ENCODE measurements around the gene CYTH2.

DNA sequence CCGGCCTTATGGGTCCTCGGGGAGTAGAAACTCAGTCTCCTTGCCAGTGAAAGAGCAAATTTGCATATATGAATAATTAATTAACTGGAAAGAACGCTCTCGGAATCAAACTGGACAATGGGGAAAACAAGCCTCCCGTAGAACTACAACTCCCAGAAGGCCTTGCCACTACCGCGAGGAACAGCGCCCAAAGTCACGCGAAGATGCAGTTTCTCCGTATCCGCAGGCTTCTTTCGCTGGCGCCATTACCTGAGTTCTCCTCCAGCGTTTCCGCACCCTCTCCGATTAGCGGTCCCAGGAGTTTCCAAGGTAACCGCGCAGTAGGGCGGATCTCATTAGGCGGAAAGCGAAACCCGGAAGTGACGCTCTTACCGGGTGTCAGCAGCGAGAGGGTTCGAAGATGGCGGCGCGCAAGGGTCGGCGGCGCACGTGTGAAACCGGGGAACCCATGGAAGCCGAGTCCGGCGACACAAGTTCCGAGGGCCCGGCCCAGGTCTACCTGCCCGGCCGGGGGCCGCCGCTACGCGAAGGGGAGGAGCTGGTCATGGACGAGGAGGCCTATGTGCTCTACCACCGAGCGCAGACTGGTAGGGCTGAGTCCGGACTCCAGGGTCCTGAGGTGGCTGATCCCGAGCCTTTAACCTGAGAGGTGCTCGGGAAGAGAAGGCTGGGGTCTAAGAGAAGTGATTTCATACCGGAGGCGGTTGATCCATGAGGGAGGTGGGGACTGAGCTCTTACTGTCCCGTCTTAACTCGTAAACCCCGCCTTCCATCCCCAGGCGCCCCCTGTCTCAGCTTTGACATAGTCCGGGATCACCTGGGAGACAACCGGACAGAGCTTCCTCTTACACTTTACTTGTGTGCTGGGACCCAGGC is 23.3 kb upstream of the CYTH2 start, which contains the start of gene GRWD1:
- TF ChIP-seq, protein P1, sequence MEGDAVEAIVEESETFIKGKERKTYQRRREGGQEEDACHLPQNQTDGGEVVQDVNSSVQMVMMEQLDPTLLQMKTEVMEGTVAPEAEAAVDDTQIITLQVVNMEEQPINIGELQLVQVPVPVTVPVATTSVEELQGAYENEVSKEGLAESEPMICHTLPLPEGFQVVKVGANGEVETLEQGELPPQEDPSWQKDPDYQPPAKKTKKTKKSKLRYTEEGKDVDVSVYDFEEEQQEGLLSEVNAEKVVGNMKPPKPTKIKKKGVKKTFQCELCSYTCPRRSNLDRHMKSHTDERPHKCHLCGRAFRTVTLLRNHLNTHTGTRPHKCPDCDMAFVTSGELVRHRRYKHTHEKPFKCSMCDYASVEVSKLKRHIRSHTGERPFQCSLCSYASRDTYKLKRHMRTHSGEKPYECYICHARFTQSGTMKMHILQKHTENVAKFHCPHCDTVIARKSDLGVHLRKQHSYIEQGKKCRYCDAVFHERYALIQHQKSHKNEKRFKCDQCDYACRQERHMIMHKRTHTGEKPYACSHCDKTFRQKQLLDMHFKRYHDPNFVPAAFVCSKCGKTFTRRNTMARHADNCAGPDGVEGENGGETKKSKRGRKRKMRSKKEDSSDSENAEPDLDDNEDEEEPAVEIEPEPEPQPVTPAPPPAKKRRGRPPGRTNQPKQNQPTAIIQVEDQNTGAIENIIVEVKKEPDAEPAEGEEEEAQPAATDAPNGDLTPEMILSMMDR (conservative IDR thresholded peaks at IDR 0.05; ENCODE audit: low read length) = peak; percentile 16; the same call in 1 of the 2 replicates
- TF ChIP-seq EZH2phosphoT487 (IDR thresholded peaks at IDR 0.05; ENCODE audit: borderline replicate concordance) = no peak

Measured in Loucy (cell line).